Measurements from ENCODE around the gene PAM.
A peak's percentile ranks its signal among the peaks of the same experiment; 100 is the strongest.
"Not testable (repeated sequence)": the region's sequence is repeated elsewhere in the genome, so short reads cannot be mapped to it uniquely, and the experiment has no call there.

Gene PAM

DNA sequence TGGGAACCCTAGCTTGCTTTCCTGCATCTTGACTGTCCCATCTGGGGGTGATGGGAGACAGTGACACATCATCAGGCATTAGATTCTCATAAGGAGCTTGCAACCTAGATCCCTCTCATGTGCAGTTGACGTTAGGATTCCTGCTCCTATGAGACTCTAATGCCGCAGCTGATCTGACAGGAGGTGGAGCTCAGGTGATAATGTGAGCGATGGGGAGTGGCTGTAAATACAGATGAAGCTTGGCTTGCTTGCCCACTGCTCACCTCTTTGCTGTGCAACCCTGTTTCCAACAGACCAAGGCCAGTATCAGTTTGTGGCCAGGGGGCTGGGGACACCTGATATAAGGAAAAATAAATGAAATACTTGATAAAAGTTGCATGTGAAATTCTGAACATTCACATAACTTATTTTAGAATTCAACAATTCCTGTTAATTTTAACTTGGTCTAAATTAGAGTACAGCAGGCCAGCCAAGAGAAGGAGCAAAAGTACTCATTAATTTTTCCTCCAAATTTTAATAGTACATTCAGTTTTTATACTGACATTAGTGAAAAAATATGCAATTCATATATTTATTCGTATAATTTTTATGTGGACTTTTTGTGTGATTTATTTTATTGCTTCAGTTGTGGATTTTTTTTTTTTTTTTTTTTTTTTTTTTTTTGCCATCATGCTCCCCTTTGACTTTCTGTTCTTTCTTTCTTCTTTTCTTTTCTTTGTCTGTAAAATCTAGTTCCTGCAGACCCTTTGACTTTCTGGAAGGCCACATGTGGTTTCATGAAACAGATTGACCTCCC, 11.4 kb downstream of the PAM start:
- H3K4me3 ChIP-seq (ENCODE audit: low read length) = no peak overlapping the region
- no peak overlapping the region for H3K9ac ChIP-seq (ENCODE audit: low read length)
- H3K27me3 ChIP-seq (replicated peaks; ENCODE audit: control insufficient read depth, insufficient read depth, low read length) = no peaks in the 10 kb centered on the region
- peaks cover 30% of the 10 kb centered on the region for H3K4me1 ChIP-seq (ENCODE audit: control insufficient read depth, insufficient read depth, low read length)
- H3K9me3 ChIP-seq (ENCODE audit: control insufficient read depth, low read length) = no peaks in the 10 kb centered on the region
- no peak for DNase-seq (ENCODE audit: low read depth)
- no peaks in the 10 kb centered on the region for H3K36me3 ChIP-seq (ENCODE audit: control insufficient read depth, insufficient read depth, low read length, severe bottlenecking)

DNA sequence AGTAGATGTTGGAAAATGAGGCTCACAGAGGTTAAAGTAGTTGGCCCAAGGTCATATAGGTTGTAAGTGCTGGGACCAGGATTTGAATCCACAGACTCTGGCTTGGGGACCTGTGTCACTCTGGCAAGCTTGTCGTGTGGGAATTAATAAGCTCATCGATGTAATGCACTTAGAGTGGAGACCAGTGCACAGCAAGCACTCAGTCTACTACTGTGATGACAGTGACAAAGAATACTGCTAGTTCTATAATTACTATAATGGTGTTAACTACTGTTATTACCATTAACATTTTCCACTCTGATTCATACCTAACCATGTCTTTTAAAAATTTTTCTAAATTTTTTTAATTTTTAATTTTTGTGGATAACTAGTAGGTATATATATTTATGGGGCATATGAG, 12.8 kb downstream of the PAM start:
- Histone ChIP-seq H3K9ac (ENCODE audit: low read length) (no peak overlapping the region), H3K9me3 (ENCODE audit: control insufficient read depth, low read length) (no peaks in the 10 kb centered on the region), H3K27me3 (replicated peaks; ENCODE audit: control insufficient read depth, insufficient read depth, low read length) (no peaks in the 10 kb centered on the region), H3K4me3 (ENCODE audit: low read length) (no peak overlapping the region), H3K4me1 (ENCODE audit: control insufficient read depth, insufficient read depth, low read length) (peaks cover 31% of the 10 kb centered on the region), H3K36me3 (ENCODE audit: control insufficient read depth, insufficient read depth, low read length, severe bottlenecking) (no peaks in the 10 kb centered on the region)
- no peak for DNase-seq (ENCODE audit: low read depth)

DNA sequence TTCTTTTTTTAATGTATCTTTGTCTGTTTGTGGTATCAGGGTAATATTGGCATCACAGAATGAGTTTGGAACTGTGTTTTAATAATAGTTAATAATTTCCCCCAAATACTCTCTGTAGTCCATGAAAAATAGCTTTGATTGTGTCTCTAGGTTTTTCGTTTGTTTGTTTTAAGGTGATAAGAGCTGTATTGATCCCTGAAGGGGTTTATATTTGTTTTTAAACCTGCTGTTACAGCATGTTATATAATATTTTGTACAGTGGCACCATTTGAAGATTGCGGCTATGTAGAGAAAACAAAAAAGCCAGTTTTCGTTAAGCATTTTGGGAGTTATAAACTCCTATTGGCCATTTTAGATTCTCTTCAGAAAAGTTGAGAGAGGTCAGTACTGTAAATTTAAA, 15.7 kb downstream of the PAM start:
- H3K36me3 ChIP-seq (ENCODE audit: control insufficient read depth, insufficient read depth, low read length, severe bottlenecking) = no peaks in the 10 kb centered on the region
- H3K4me3 ChIP-seq (ENCODE audit: low read length) = no peak overlapping the region
- no peaks in the 10 kb centered on the region for H3K27me3 ChIP-seq (replicated peaks; ENCODE audit: control insufficient read depth, insufficient read depth, low read length)
- peaks cover 28% of the 10 kb centered on the region for H3K4me1 ChIP-seq (ENCODE audit: control insufficient read depth, insufficient read depth, low read length)
- H3K9me3 ChIP-seq (ENCODE audit: control insufficient read depth, low read length) = no peaks in the 10 kb centered on the region
- H3K9ac ChIP-seq (ENCODE audit: low read length) = no peak overlapping the region
- DNase-seq (ENCODE audit: low read depth) = no peak

DNA sequence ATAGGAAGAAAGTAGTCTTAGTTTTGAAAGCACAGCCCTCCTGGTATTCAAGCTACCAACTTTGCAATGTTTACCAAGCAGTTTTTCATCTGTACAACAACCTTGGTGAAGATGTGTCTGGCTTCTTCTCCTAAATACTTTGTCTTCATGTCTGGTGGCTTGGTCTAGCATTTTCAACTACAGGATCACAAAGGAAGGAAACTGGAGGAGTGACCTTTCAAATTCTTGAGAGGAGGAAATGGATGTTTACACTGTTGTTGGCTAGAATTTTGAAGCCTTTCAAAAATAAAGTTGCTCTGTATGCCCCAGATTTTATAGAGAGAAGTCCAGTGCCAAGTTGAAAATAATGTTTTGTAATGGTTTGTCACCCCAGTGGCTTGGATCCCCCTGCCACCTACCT, 16.3 kb downstream of the PAM start:
- Histone ChIP-seq H3K36me3 (ENCODE audit: control insufficient read depth, insufficient read depth, low read length, severe bottlenecking) (no peaks in the 10 kb centered on the region), H3K27me3 (replicated peaks; ENCODE audit: control insufficient read depth, insufficient read depth, low read length) (no peaks in the 10 kb centered on the region), H3K4me3 (ENCODE audit: low read length) (no peak overlapping the region), H3K9me3 (ENCODE audit: control insufficient read depth, low read length) (no peaks in the 10 kb centered on the region), H3K4me1 (ENCODE audit: control insufficient read depth, insufficient read depth, low read length) (peaks cover 28% of the 10 kb centered on the region), H3K9ac (ENCODE audit: low read length) (no peak overlapping the region)
- no peak for DNase-seq (ENCODE audit: low read depth)

DNA sequence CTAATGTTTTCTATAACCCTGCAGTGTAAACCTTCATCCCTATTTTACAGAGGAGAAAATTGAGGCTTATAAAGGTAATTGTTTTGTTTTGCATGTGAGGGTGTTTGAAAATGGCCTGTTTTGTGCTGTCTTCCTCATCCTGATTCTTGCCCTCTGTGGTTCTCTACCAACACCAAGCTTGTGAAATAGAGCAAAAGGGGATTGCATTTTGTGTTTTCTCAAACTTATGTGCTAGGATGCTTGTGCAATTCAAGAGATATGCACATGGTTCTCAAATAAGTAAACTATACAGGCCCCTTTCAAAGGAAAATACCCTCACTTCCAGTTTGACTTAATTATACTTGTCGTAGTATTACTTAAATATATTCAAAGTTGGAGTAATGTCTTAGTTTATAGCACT, 17.2 kb downstream of the PAM start:
- H3K4me3 ChIP-seq (ENCODE audit: low read length) = no peak overlapping the region
- H3K9me3 ChIP-seq (ENCODE audit: control insufficient read depth, low read length) = no peaks in the 10 kb centered on the region
- no peaks in the 10 kb centered on the region for H3K36me3 ChIP-seq (ENCODE audit: control insufficient read depth, insufficient read depth, low read length, severe bottlenecking)
- peak; percentile 48 for DNase-seq (ENCODE audit: low read depth)
- no peaks in the 10 kb centered on the region for H3K27me3 ChIP-seq (replicated peaks; ENCODE audit: control insufficient read depth, insufficient read depth, low read length)
- peaks cover 30% of the 10 kb centered on the region for H3K4me1 ChIP-seq (ENCODE audit: control insufficient read depth, insufficient read depth, low read length)
- H3K9ac ChIP-seq (ENCODE audit: low read length) = no peak overlapping the region

DNA sequence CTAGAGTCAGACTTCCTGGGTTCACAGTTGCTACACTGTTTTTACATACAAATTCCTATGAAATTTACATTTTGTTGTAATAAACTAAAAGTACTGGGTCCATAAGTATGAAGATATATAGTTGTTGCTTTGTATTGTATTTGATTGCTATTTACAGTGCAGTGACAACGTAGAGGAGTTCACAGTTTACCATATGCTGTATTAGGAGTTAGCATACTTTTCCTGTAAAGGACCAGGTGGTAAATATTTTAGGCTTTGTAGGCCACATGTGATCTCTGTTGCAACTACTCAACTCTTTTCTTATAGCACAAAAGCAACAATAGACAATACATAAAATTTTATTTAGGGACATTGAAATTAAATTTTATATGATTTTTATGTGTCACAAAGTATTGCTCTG, 18.0 kb downstream of the PAM start:
- Histone ChIP-seq H3K4me1 (ENCODE audit: control insufficient read depth, insufficient read depth, low read length) (peaks cover 34% of the 10 kb centered on the region), H3K36me3 (ENCODE audit: control insufficient read depth, insufficient read depth, low read length, severe bottlenecking) (no peaks in the 10 kb centered on the region), H3K9me3 (ENCODE audit: control insufficient read depth, low read length) (no peaks in the 10 kb centered on the region), H3K27me3 (replicated peaks; ENCODE audit: control insufficient read depth, insufficient read depth, low read length) (no peaks in the 10 kb centered on the region), H3K4me3 (ENCODE audit: low read length) (no peak overlapping the region), H3K9ac (ENCODE audit: low read length) (no peak overlapping the region)
- DNase-seq (ENCODE audit: low read depth) = no peak

GRCh38 chr5:102775756-102776155, 20.7 kb downstream of the PAM start:
- not testable (repeated sequence) for H3K27me3 ChIP-seq (replicated peaks; ENCODE audit: control insufficient read depth, insufficient read depth, low read length); H3K9me3 ChIP-seq (ENCODE audit: control insufficient read depth, low read length); DNase-seq (ENCODE audit: low read depth); H3K9ac ChIP-seq (ENCODE audit: low read length); H3K4me3 ChIP-seq (ENCODE audit: low read length); H3K36me3 ChIP-seq (ENCODE audit: control insufficient read depth, insufficient read depth, low read length, severe bottlenecking)
- peaks cover 51% of the 10 kb centered on the region for H3K4me1 ChIP-seq (ENCODE audit: control insufficient read depth, insufficient read depth, low read length)

DNA sequence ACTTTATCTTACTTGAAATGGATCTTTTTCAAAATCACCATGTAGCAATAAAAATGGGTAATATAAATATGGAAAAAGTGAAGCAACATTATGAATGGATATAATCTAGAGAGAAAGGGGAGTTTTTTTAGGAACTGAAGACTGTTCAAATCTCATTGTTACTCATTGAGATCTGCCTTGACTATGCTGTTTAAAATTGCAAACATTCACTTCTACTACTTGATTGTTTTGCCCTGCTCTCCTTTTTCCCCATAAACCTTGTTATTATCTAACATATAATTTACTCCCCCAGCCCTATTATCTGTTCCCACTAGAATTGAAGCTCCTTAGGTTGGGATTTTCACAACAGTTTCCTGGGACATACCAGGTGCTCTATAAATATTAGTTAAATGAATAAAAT, 22.0 kb downstream of the PAM start:
- DNase-seq (ENCODE audit: low read depth) = no peak
- H3K36me3 ChIP-seq (ENCODE audit: control insufficient read depth, insufficient read depth, low read length, severe bottlenecking) = no peaks in the 10 kb centered on the region
- peaks cover 53% of the 10 kb centered on the region for H3K4me1 ChIP-seq (ENCODE audit: control insufficient read depth, insufficient read depth, low read length)
- no peak overlapping the region for H3K4me3 ChIP-seq (ENCODE audit: low read length)
- H3K9ac ChIP-seq (ENCODE audit: low read length) = no peak overlapping the region
- H3K9me3 ChIP-seq (ENCODE audit: control insufficient read depth, low read length) = no peaks in the 10 kb centered on the region
- H3K27me3 ChIP-seq (replicated peaks; ENCODE audit: control insufficient read depth, insufficient read depth, low read length) = no peaks in the 10 kb centered on the region

- DNase-seq (ENCODE audit: low read depth) = peak; percentile 90
- Histone ChIP-seq H3K27me3 (replicated peaks; ENCODE audit: control insufficient read depth, insufficient read depth, low read length) (no peaks in the 10 kb centered on the region), H3K4me3 (ENCODE audit: low read length) (peak overlapping the region; percentile 16), H3K36me3 (ENCODE audit: control insufficient read depth, insufficient read depth, low read length, severe bottlenecking) (no peaks in the 10 kb centered on the region), H3K4me1 (ENCODE audit: control insufficient read depth, insufficient read depth, low read length) (peaks cover 50% of the 10 kb centered on the region), H3K9me3 (ENCODE audit: control insufficient read depth, low read length) (no peaks in the 10 kb centered on the region), H3K9ac (ENCODE audit: low read length) (no peak overlapping the region)
These were observed 23.4 kb downstream of the PAM start for GRCh38 chr5:102778478-102778877.

DNA sequence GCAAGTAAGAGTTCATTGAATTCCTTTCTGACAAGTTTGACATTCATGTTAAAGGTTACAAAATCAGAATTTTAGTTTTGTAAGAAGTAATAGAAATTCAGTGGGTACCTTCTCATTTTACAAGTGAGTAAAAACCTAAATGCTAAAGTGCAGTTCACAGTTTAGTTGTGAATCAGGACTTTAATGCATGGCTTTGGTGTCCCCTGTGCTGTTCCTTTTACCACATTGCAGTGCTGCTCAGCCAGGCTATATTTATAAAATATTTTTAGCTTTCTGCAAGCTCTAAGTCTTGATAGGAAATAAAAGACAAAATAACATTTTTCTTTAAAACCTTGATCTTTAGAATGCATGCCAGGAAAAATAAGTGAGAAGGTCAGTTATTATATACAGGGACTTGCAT, 26.3 kb downstream of the PAM start:
- no peaks in the 10 kb centered on the region for H3K27me3 ChIP-seq (replicated peaks; ENCODE audit: control insufficient read depth, insufficient read depth, low read length)
- peak overlapping the region; percentile 53 for H3K4me3 ChIP-seq (ENCODE audit: low read length)
- H3K36me3 ChIP-seq (ENCODE audit: control insufficient read depth, insufficient read depth, low read length, severe bottlenecking) = no peaks in the 10 kb centered on the region
- H3K9me3 ChIP-seq (ENCODE audit: control insufficient read depth, low read length) = no peaks in the 10 kb centered on the region
- H3K4me1 ChIP-seq (ENCODE audit: control insufficient read depth, insufficient read depth, low read length) = peaks cover 50% of the 10 kb centered on the region
- peak overlapping the region; percentile 52 for H3K9ac ChIP-seq (ENCODE audit: low read length)
- DNase-seq (ENCODE audit: low read depth) = no peak

DNA sequence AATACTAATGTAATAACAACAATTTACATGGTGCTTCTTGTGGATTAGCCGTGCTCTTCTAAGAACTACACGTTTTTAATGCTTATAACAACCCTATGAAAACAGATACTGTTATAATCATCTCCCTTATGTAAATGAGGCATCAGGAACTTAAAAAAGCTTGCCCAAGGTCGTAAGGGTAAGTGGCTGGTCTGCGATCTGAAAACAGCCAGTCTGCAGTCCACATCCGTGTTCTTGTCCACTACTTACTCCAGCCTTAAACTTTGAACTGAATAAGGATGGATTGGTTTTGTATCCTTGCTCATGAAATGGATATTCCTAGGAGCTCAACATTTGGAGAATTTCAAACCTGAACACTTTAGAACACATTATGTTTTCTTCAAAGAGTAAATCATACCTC, 26.7 kb downstream of the PAM start:
- peaks cover 50% of the 10 kb centered on the region for H3K4me1 ChIP-seq (ENCODE audit: control insufficient read depth, insufficient read depth, low read length)

More for the DNA sequence above, 26.7 kb downstream of the PAM start:
- Histone ChIP-seq H3K9me3 (ENCODE audit: control insufficient read depth, low read length) (no peaks in the 10 kb centered on the region), H3K9ac (ENCODE audit: low read length) (no peak overlapping the region), H3K36me3 (ENCODE audit: control insufficient read depth, insufficient read depth, low read length, severe bottlenecking) (no peaks in the 10 kb centered on the region), H3K27me3 (replicated peaks; ENCODE audit: control insufficient read depth, insufficient read depth, low read length) (no peaks in the 10 kb centered on the region), H3K4me3 (ENCODE audit: low read length) (no peak overlapping the region)
- no peak for DNase-seq (ENCODE audit: low read depth)

Measured in adipocyte (in vitro differentiated cells).